GM12878 (cell line): ENCODE data around the gene NRXN3. TPM values are rescaled to one million over a fixed set of nuclear protein-coding genes. Genes with fewer than 3 reads are reported as not detected.

Source experiments
- ATAC-seq: fragments of 200-7000 bp; cut with Tn5 transposase; 3 replicates; pipeline ENCODE4 v1.9.1; 2020; ENCODE audit warnings: mild to moderate bottlenecking, moderate library complexity
- BruUV-seq: library from RNA; stranded (reverse); fragments of 400-500 nt; replicated peaks from 2 replicates; lab custom pipeline; 2021; lab: Mats Ljungman, UMichigan
- CTCF ChIA-PET: fragments of 300-600 bp; sonication (Branson Sonifier 250); formaldehyde crosslinking; extraction: SDS; loops from one replicate; lab custom pipeline; 2021; ENCODE audit warnings: inconsistent platforms; lab: Yijun Ruan, JAX
- POLR2A ChIA-PET: fragments of 350-600 bp; formaldehyde crosslinking; extraction: SDS; loops from one replicate; lab custom pipeline; 2021; ENCODE audit warnings: inconsistent platforms; lab: Charles Lee
- RAD21 ChIA-PET: fragments of 300-600 bp; sonication (Branson Sonifier 250); formaldehyde crosslinking; loops from one replicate; lab custom pipeline; 2023; ENCODE audit warnings: antibody characterized with exemption; ENCODE audit not compliant: unreplicated experiment; lab: Charles Lee
- SMC1A ChIA-PET: fragments of 300-600 bp; sonication (Branson Sonifier 250); formaldehyde crosslinking; loops from one replicate; lab custom pipeline; 2023; ENCODE audit not compliant: unreplicated experiment, uncharacterized antibody; lab: Charles Lee
- DNase-seq: peaks from one replicate; pipeline ENCODE4 v3.0.0-alpha.2; 2011; ENCODE audit warnings: low read depth, low spot score
- FAIRE-seq: peaks from 3 replicates; lab custom pipeline; 2011; peaks lifted over from hg19 to GRCh38; lab: Jason Lieb, UNC
- H2AFZ ChIP-seq: 2 replicates; pipeline ENCODE4 v1.6.0; 2011; ENCODE audit warnings: low read depth, low read length, control low read depth; ENCODE audit not compliant: control insufficient read depth
- H3K27ac ChIP-seq: 2 replicates; pipeline ENCODE4 v1.5.1; 2011; ENCODE audit warnings: control low read depth; ENCODE audit not compliant: control insufficient read depth, insufficient read depth
- H3K27me3 ChIP-seq, 2 experiments: replicated peaks in 1 of 2; 2 replicates each; pipeline versions ENCODE4 v1.6.0 to v1.6.1; 2011; ENCODE audit warnings: low read length in 1 of 2; ENCODE audit not compliant: control insufficient read depth in 2 of 2, insufficient read depth in 2 of 2
- H3K36me3 ChIP-seq, 2 experiments: 2 replicates each; pipeline ENCODE4 v1.5.1; 2011; ENCODE audit warnings: low read length in 1 of 2; ENCODE audit not compliant: control insufficient read depth in 2 of 2, insufficient read depth in 2 of 2
- H3K4me1 ChIP-seq: 2 replicates; pipeline ENCODE4 v1.6.1; 2011; ENCODE audit warnings: mild to moderate bottlenecking, low read length, moderate library complexity, mixed read lengths; ENCODE audit not compliant: control insufficient read depth, insufficient read depth
- H3K4me2 ChIP-seq: 2 replicates; pipeline ENCODE4 v1.6.0; 2011; ENCODE audit warnings: control low read depth; ENCODE audit not compliant: control insufficient read depth, insufficient read depth
- H3K4me3 ChIP-seq: fragments of 200-600 bp; sonication (generic); 2 replicates; pipeline ENCODE4 v1.5.1; 2016
- H3K79me2 ChIP-seq: 2 replicates; pipeline ENCODE4 v1.6.0; 2011; ENCODE audit warnings: low read length; ENCODE audit not compliant: control insufficient read depth, insufficient read depth
- H3K9ac ChIP-seq: 2 replicates; pipeline ENCODE4 v1.8.0; 2011; ENCODE audit warnings: low read length, control low read depth, mixed read lengths; ENCODE audit not compliant: control insufficient read depth, insufficient read depth
- H3K9me3 ChIP-seq: replicated peaks from 3 replicates; pipeline ENCODE4 v1.5.1; 2011; ENCODE audit warnings: mild to moderate bottlenecking, low read length; ENCODE audit not compliant: control insufficient read depth, insufficient read depth
- H4K20me1 ChIP-seq: 2 replicates; pipeline ENCODE4 v1.6.0; 2011; ENCODE audit not compliant: control insufficient read depth, insufficient read depth
- ATF7 ChIP-seq: fragments of 450-650 bp; IDR thresholded peaks from 2 replicates; pipeline ENCODE4 v1.6.1; 2016; ENCODE audit warnings: low read depth, mild to moderate bottlenecking
- GABPA ChIP-seq: IDR thresholded peaks from 2 replicates; pipeline ENCODE4 v1.6.1; 2014; ENCODE audit warnings: antibody characterized with exemption, low read depth, mild to moderate bottlenecking, inconsistent platforms
- NFIC ChIP-seq: IDR thresholded peaks from 2 replicates; pipeline ENCODE4 v1.6.1; 2012; ENCODE audit warnings: low read depth, mild to moderate bottlenecking, inconsistent platforms, low read length, moderate library complexity
- WRNIP1 ChIP-seq: IDR thresholded peaks from 2 replicates; pipeline ENCODE4 v1.6.1; 2011; ENCODE audit warnings: low read depth, low read length, improper control_type of control experiment, borderline replicate concordance
- WGBS: methylation state at CpG from one replicate; pipeline ENCODE4 v1.1.6; 2016; ENCODE audit warnings: low lambda C conversion rate; ENCODE audit not compliant: insufficient replicate concordance, insufficient coverage; ENCODE audit errors: missing lambda C conversion rate; 5-methylcytosine and 5-hydroxymethylcytosine counted together
- in situ Hi-C: fragments of 300-500 bp; cut with MboI; formaldehyde crosslinking; loops from 9 replicates; pipeline ENCODE4 v1.14.3; 2018; ENCODE audit warnings: mixed read lengths
- intact Hi-C: fragments of 100-400 bp; cut with micrococcal nuclease; formaldehyde crosslinking; loops from one replicate; pipeline ENCODE4 v1.14.2; 2022; ENCODE audit not compliant: unreplicated experiment
- polyA plus RNA-seq, 11 experiments: library from polyadenylated mRNA; depleted of rRNA in 4 of 11; unstranded in 6 of 11; stranded (reverse) in 5 of 11; fragments of >200 nt; fragmentation: Nextera tagmentation in 4 of 11; fragmentation: Illumina TruSeq in 1 of 11; extraction: Ambion mirVana in 4 of 11; extraction: Trizol in 1 of 11; gene quantifications; 1 replicate in 1 of 11; 2 replicates in 10 of 11; pipeline versions ENCODE4 v1.2.1 to v1.2.3, GENCODE V29; 2011 to 2016; ENCODE audit warnings: inconsistent platforms in 2 of 11, missing spikeins in 2 of 11, low read depth in 1 of 11
- total RNA-seq, 4 experiments: library from RNA; depleted of rRNA in 3 of 4; stranded (reverse); fragments of >200 nt in 3 of 4; fragmentation: Illumina TruSeq in 1 of 4; extraction: Trizol in 1 of 4; gene quantifications; 2 replicates each; pipeline versions ENCODE4 v1.2.1 to v1.2.3, GENCODE V29; 2013 to 2021
- TF ChIP-seq, protein P1 (sequence below): fragments of 150-350 bp; IDR thresholded peaks from 2 replicates; pipeline ENCODE4 v1.6.1; 2016; ENCODE audit warnings: low read depth, low read length
- TF ChIP-seq, protein P2 (sequence below): fragments of 450-650 bp; IDR thresholded peaks from 2 replicates; pipeline ENCODE4 v1.6.1; 2017; ENCODE audit warnings: mild to moderate bottlenecking, moderate library complexity
- TF ChIP-seq, protein P3 (sequence below): fragments of 450-650 bp; formaldehyde crosslinking; IDR thresholded peaks from 2 replicates; pipeline ENCODE4 v1.4.0; 2022; ENCODE audit warnings: mild to moderate bottlenecking, moderate library complexity

Gene NRXN3
- total and polyA plus RNA-seq, 10 of the 15 experiments (the other 5 are each of a cell fraction or from before 2014, with no cell fraction given) = 0.52 to 3.3 (median 1.4) TPM

DNA sequence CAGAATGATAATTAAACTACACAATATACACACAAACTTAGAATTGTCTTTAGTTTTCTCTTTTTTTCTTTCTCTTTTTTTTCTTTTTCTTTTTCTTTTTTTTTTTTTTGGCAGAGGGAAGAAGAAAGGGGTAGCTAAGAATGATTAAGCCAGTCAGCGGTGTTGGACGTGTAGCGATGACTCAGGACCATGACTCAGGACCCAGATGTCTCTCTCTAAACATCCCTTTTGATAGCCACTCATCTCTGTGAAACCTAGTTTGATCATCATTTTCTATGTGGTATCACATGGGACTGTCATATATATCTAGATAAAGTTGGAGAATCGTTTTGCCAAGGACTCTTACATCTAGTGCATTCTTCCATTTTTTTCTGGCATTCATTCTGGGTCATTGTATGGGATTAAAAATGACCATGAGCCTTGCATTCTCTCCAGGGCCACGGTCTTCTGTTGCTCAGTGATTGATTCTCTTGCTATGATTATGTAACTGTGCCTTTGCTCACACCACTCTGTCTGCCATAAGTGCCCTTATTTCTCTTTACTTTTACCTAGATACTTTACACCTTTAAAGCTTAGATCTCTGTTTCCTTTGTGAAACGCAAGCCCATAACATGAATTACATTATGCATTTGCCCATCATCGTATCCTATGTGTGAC, 26.6 kb upstream of the NRXN3 start:
- H3K27me3 ChIP-seq = no peaks in the 10 kb centered on the region; a peak in 1 of 4 replicates
- 15% methylated on average over 7 of the region's 7 CpGs for WGBS
- H3K4me3 ChIP-seq = no peak overlapping the region
- intact Hi-C loops = no loop called here
- no peaks in the 10 kb centered on the region for H3K9me3 ChIP-seq
- no peak for ATAC-seq
- no peaks in the 10 kb centered on the region for H3K4me1 ChIP-seq
- POLR2A ChIA-PET = interaction anchor here (0.6 kb wide), 1 partner anchor 127 kb away, joined by 3 read pairs; no protein-coding TSS in a partner anchor
- no peaks in the 10 kb centered on the region for H3K36me3 ChIP-seq
- no peak overlapping the region for H3K9ac ChIP-seq
- no peaks in the 10 kb centered on the region for H4K20me1 ChIP-seq
- RAD21 ChIA-PET = no interaction called here
- BruUV-seq = no TSS peak
- CTCF ChIA-PET = no interaction called here
- H3K4me2 ChIP-seq = no peak overlapping the region
- H3K79me2 ChIP-seq = no peaks in the 10 kb centered on the region
- H2AFZ ChIP-seq = no peak overlapping the region
- no peak overlapping the region for H3K27ac ChIP-seq
- SMC1A ChIA-PET = no interaction called here
- DNase-seq = no peak
- TF ChIP-seq, protein P1, sequence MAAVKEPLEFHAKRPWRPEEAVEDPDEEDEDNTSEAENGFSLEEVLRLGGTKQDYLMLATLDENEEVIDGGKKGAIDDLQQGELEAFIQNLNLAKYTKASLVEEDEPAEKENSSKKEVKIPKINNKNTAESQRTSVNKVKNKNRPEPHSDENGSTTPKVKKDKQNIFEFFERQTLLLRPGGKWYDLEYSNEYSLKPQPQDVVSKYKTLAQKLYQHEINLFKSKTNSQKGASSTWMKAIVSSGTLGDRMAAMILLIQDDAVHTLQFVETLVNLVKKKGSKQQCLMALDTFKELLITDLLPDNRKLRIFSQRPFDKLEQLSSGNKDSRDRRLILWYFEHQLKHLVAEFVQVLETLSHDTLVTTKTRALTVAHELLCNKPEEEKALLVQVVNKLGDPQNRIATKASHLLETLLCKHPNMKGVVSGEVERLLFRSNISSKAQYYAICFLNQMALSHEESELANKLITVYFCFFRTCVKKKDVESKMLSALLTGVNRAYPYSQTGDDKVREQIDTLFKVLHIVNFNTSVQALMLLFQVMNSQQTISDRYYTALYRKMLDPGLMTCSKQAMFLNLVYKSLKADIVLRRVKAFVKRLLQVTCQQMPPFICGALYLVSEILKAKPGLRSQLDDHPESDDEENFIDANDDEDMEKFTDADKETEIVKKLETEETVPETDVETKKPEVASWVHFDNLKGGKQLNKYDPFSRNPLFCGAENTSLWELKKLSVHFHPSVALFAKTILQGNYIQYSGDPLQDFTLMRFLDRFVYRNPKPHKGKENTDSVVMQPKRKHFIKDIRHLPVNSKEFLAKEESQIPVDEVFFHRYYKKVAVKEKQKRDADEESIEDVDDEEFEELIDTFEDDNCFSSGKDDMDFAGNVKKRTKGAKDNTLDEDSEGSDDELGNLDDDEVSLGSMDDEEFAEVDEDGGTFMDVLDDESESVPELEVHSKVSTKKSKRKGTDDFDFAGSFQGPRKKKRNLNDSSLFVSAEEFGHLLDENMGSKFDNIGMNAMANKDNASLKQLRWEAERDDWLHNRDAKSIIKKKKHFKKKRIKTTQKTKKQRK = no peak
- TF ChIP-seq WRNIP1 = no peak
- TF ChIP-seq, protein P2, sequence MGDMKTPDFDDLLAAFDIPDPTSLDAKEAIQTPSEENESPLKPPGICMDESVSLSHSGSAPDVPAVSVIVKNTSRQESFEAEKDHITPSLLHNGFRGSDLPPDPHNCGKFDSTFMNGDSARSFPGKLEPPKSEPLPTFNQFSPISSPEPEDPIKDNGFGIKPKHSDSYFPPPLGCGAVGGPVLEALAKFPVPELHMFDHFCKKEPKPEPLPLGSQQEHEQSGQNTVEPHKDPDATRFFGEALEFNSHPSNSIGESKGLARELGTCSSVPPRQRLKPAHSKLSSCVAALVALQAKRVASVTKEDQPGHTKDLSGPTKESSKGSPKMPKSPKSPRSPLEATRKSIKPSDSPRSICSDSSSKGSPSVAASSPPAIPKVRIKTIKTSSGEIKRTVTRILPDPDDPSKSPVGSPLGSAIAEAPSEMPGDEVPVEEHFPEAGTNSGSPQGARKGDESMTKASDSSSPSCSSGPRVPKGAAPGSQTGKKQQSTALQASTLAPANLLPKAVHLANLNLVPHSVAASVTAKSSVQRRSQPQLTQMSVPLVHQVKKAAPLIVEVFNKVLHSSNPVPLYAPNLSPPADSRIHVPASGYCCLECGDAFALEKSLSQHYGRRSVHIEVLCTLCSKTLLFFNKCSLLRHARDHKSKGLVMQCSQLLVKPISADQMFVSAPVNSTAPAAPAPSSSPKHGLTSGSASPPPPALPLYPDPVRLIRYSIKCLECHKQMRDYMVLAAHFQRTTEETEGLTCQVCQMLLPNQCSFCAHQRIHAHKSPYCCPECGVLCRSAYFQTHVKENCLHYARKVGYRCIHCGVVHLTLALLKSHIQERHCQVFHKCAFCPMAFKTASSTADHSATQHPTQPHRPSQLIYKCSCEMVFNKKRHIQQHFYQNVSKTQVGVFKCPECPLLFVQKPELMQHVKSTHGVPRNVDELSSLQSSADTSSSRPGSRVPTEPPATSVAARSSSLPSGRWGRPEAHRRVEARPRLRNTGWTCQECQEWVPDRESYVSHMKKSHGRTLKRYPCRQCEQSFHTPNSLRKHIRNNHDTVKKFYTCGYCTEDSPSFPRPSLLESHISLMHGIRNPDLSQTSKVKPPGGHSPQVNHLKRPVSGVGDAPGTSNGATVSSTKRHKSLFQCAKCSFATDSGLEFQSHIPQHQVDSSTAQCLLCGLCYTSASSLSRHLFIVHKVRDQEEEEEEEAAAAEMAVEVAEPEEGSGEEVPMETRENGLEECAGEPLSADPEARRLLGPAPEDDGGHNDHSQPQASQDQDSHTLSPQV = no peak
- TF ChIP-seq, protein P3, sequence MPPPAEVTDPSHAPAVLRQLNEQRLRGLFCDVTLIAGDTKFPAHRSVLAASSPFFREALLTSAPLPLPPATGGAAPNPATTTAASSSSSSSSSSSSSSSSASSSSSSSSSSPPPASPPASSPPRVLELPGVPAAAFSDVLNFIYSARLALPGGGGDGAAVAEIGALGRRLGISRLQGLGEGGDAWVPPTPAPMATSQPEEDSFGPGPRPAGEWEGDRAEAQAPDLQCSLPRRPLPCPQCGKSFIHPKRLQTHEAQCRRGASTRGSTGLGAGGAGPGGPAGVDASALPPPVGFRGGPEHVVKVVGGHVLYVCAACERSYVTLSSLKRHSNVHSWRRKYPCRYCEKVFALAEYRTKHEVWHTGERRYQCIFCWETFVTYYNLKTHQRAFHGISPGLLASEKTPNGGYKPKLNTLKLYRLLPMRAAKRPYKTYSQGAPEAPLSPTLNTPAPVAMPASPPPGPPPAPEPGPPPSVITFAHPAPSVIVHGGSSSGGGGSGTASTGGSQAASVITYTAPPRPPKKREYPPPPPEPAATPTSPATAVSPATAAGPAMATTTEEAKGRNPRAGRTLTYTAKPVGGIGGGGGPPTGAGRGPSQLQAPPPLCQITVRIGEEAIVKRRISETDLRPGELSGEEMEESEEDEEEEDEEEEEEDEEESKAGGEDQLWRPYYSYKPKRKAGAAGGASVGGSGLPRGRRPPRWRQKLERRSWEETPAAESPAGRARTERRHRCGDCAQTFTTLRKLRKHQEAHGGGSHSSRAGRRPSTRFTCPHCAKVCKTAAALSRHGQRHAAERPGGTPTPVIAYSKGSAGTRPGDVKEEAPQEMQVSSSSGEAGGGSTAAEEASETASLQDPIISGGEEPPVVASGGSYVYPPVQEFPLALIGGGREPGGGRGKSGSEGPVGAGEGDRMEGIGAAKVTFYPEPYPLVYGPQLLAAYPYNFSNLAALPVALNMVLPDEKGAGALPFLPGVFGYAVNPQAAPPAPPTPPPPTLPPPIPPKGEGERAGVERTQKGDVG (CRISPR knock-in tag) = no peak
- no peak for TF ChIP-seq NFIC
- TF ChIP-seq GABPA = no peak
- TF ChIP-seq ATF7 = no peak
- FAIRE-seq = no peak
- in situ Hi-C loops = no loop called here
